PC-9 (cell line): ENCODE measurements around the gene REV3L. TPM values are rescaled to one million over a fixed set of nuclear protein-coding genes. Genes with fewer than 3 reads are reported as not detected.

Source experiments
- BruUV-seq: library from RNA; stranded (reverse); fragments of 400-500 nt; replicated peaks from 2 replicates; lab custom pipeline; 2021; lab: Mats Ljungman, UMichigan
- CTCF ChIA-PET: fragments of 300-600 bp; sonication (Branson Sonifier 250); formaldehyde crosslinking; loops from one replicate; lab custom pipeline; 2022; ENCODE audit warnings: antibody characterized with exemption; lab: Charles Lee
- POLR2A ChIA-PET: fragments of 300-600 bp; sonication (Branson Sonifier 250); formaldehyde crosslinking; loops from one replicate; lab custom pipeline; 2022; ENCODE audit warnings: antibody characterized with exemption; ENCODE audit not compliant: unreplicated experiment; lab: Charles Lee
- DNase-seq, 2 experiments: peaks; one replicate each; pipeline versions ENCODE4 v3.0.0 to v3.0.0-alpha.2; 2015 to 2022; ENCODE audit warnings: mixed read lengths in 1 of 2
- H2AFZ ChIP-seq: fragments of 200-600 bp; sonication (generic); 2 replicates; pipeline ENCODE4 v1.8.1; 2017; ENCODE audit warnings: antibody characterized with exemption
- H3F3A ChIP-seq: fragments of 200-600 bp; sonication (generic); 2 replicates; pipeline ENCODE4 v1.8.1; 2017; ENCODE audit warnings: antibody characterized with exemption, mild to moderate bottlenecking, low read depth; ENCODE audit not compliant: insufficient read depth
- H3K27ac ChIP-seq: fragments of 200-600 bp; sonication (generic); 2 replicates; pipeline ENCODE4 v1.6.1; 2016; ENCODE audit warnings: mixed run types
- H3K27me3 ChIP-seq: fragments of 200-600 bp; sonication (generic); 2 replicates; pipeline ENCODE4 v1.6.1; 2016; ENCODE audit warnings: low read depth, mixed run types; ENCODE audit not compliant: insufficient read depth
- H3K36me3 ChIP-seq: fragments of 200-600 bp; sonication (generic); 2 replicates; pipeline ENCODE4 v1.6.1; 2016; ENCODE audit warnings: low read depth, mixed run types
- H3K4me1 ChIP-seq: fragments of 200-600 bp; sonication (generic); replicated peaks from 2 replicates; pipeline ENCODE4 v1.6.1; 2016; ENCODE audit warnings: mixed run types; ENCODE audit not compliant: insufficient read depth
- H3K4me2 ChIP-seq: fragments of 200-600 bp; sonication (generic); 2 replicates; pipeline ENCODE4 v1.6.1; 2017; ENCODE audit warnings: mixed run types
- H3K4me3 ChIP-seq: fragments of 200-600 bp; sonication (generic); 2 replicates; pipeline ENCODE4 v1.6.1; 2016; ENCODE audit warnings: mixed run types
- H3K79me2 ChIP-seq: fragments of 200-600 bp; sonication (generic); 2 replicates; pipeline ENCODE4 v1.6.1; 2017; ENCODE audit warnings: low read depth, mixed run types
- H3K9me2 ChIP-seq: fragments of 200-600 bp; sonication (generic); 2 replicates; pipeline ENCODE4 v1.8.1; 2017; ENCODE audit warnings: mild to moderate bottlenecking; ENCODE audit not compliant: insufficient read depth
- H3K9me3 ChIP-seq: fragments of 200-600 bp; sonication (generic); 2 replicates; pipeline ENCODE4 v1.8.1; 2016; ENCODE audit warnings: low read depth; ENCODE audit not compliant: insufficient read depth
- H4K20me1 ChIP-seq: fragments of 200-600 bp; sonication (generic); 2 replicates; pipeline ENCODE4 v1.8.1; 2017; ENCODE audit not compliant: insufficient read depth
- CTCF ChIP-seq: fragments of 200-600 bp; sonication (generic); conservative IDR thresholded peaks from 2 replicates; pipeline ENCODE4 v1.6.1; 2017; ENCODE audit warnings: mixed run types, antibody characterized with exemption, mild to moderate bottlenecking, moderate library complexity
- EZH2 ChIP-seq: fragments of 200-600 bp; sonication (generic); IDR thresholded peaks from 2 replicates; pipeline ENCODE4 v1.8.0; 2017; ENCODE audit warnings: antibody characterized with exemption, low read depth
- intact Hi-C: fragments of 100-400 bp; cut with micrococcal nuclease; formaldehyde crosslinking; loops from one replicate; pipeline ENCODE4 v1.10.0; 2022; ENCODE audit not compliant: unreplicated experiment
- total RNA-seq: library from RNA; stranded (reverse); gene quantifications from 2 replicates; pipeline ENCODE4 v1.2.3, GENCODE V29; 2021

Gene REV3L
- total RNA-seq, 1 experiment from 2014 or later = 22.9 TPM

GRCh38 chr6:111357705-111358104 lies 125.3 kb downstream of the REV3L start:
- H3K9me2 ChIP-seq = no peaks in the 10 kb centered on the region
- H3K27ac ChIP-seq = no peak overlapping the region
- H4K20me1 ChIP-seq = no peaks in the 10 kb centered on the region
- H3K36me3 ChIP-seq = peaks cover 14% of the 10 kb centered on the region; the same call in 1 of the 2 replicates
- ChIA-PET CTCF (no interaction called here), POLR2A (interaction anchor here (0.5 kb wide), 1 partner anchor 32 kb away, joined by 6 read pairs; no protein-coding TSS in a partner anchor)
- no peaks in the 10 kb centered on the region for H3K4me1 ChIP-seq
- H3K9me3 ChIP-seq = no peaks in the 10 kb centered on the region
- no peak overlapping the region for H2AFZ ChIP-seq
- no peak for TF ChIP-seq EZH2
- no peak for TF ChIP-seq CTCF
- DNase-seq = no peak
- H3K79me2 ChIP-seq = no peaks in the 10 kb centered on the region
- no peaks in the 10 kb centered on the region for H3K27me3 ChIP-seq
- intact Hi-C loops = no loop called here
- H3K4me3 ChIP-seq = no peak overlapping the region
- no peaks in the 10 kb centered on the region; the same call in 1 of the 2 replicates for H3F3A ChIP-seq
- no TSS peak for BruUV-seq
- H3K4me2 ChIP-seq = no peak overlapping the region

GRCh38 chr6:111356551-111356950 lies 126.5 kb downstream of the REV3L start:
- intact Hi-C loops = no loop called here
- no peak overlapping the region for H3K27ac ChIP-seq
- no peaks in the 10 kb centered on the region for H3F3A ChIP-seq
- no peaks in the 10 kb centered on the region for H3K9me3 ChIP-seq
- no peak overlapping the region for H3K4me2 ChIP-seq
- no peaks in the 10 kb centered on the region for H3K27me3 ChIP-seq
- H2AFZ ChIP-seq = no peak overlapping the region
- no peaks in the 10 kb centered on the region for H3K4me1 ChIP-seq
- H3K4me3 ChIP-seq = no peak overlapping the region
- BruUV-seq = no TSS peak
- CTCF ChIA-PET = no interaction called here
- H4K20me1 ChIP-seq = no peaks in the 10 kb centered on the region
- DNase-seq = no peak
- no peaks in the 10 kb centered on the region for H3K9me2 ChIP-seq
- peaks cover 14% of the 10 kb centered on the region; the same call in 1 of the 2 replicates for H3K36me3 ChIP-seq
- POLR2A ChIA-PET = no interaction called here
- TF ChIP-seq EZH2 = no peak
- no peak for TF ChIP-seq CTCF
- H3K79me2 ChIP-seq = no peaks in the 10 kb centered on the region

- DNase-seq = no peak
- no peaks in the 10 kb centered on the region for H3K27me3 ChIP-seq
- CTCF ChIA-PET = no interaction called here
- intact Hi-C loops = no loop called here
- H3K9me2 ChIP-seq = no peaks in the 10 kb centered on the region
- POLR2A ChIA-PET = no interaction called here
- no peak overlapping the region for H3K4me3 ChIP-seq
- no peaks in the 10 kb centered on the region for H3K79me2 ChIP-seq
- no peaks in the 10 kb centered on the region for H3K9me3 ChIP-seq
- H3K4me1 ChIP-seq = no peaks in the 10 kb centered on the region
- no peak overlapping the region for H3K4me2 ChIP-seq
- H3K36me3 ChIP-seq = peaks cover 14% of the 10 kb centered on the region; the same call in 1 of the 2 replicates
- TF ChIP-seq CTCF = no peak
- no peak for TF ChIP-seq EZH2
- H2AFZ ChIP-seq = no peak overlapping the region
- H3K27ac ChIP-seq = no peak overlapping the region
- BruUV-seq = no TSS peak
- no peaks in the 10 kb centered on the region for H4K20me1 ChIP-seq
- H3F3A ChIP-seq = no peaks in the 10 kb centered on the region
These were observed 128.1 kb downstream of the REV3L start for GRCh38 chr6:111354758-111355555.
